AG09309 (cell line): ENCODE results near the gene PGAP2.
"Not testable (repeated sequence)": the region's sequence is repeated elsewhere in the genome, so short reads cannot be mapped to it uniquely, and the experiment has no call there.

Source experiments
- DNase-seq: peaks from one replicate; pipeline ENCODE4 v3.0.0-alpha.2; 2010; ENCODE audit warnings: low read depth
- H3K4me3 ChIP-seq: 2 replicates; pipeline ENCODE4 v1.5.1; 2011; ENCODE audit warnings: mild to moderate bottlenecking, low read depth, low read length, moderate library complexity; ENCODE audit not compliant: control insufficient read depth
- CTCF ChIP-seq: IDR thresholded peaks from 2 replicates; pipeline ENCODE4 v1.5.1; 2011; ENCODE audit warnings: mild to moderate bottlenecking, low read depth, low read length, inconsistent platforms; ENCODE audit not compliant: insufficient read depth, control insufficient read depth; ENCODE audit errors: missing control alignments

The PGAP2 gene

GRCh38 chr11:3782963-3783362 lies 25.4 kb upstream of the PGAP2 start:
- DNase-seq, result no peak
- H3K4me3 ChIP-seq, result no peak overlapping the region
- TF ChIP-seq CTCF, result no peak

- TF ChIP-seq CTCF, result no peak
- H3K4me3 ChIP-seq, result no peak overlapping the region
- DNase-seq, result no peak
Measured at GRCh38 chr11:3783611-3784010, 24.7 kb upstream of the PGAP2 start.

- DNase-seq, result no peak
- H3K4me3 ChIP-seq, result no peak overlapping the region
- TF ChIP-seq CTCF, result no peak
Measured at GRCh38 chr11:3786781-3787428, 21.5 kb upstream of the PGAP2 start.

GRCh38 chr11:3794387-3794786 lies 14.0 kb upstream of the PGAP2 start:
- not testable (repeated sequence) for H3K4me3 ChIP-seq, DNase-seq

- TF ChIP-seq CTCF, result no peak
- DNase-seq, result no peak
- peak overlapping the region; percentile 67; the same call in 1 of the 2 replicates for H3K4me3 ChIP-seq
Measured at GRCh38 chr11:3795131-3796001, 13.0 kb upstream of the PGAP2 start.

- no peak for DNase-seq
- peak overlapping the region; percentile 67 for H3K4me3 ChIP-seq
- no peak for TF ChIP-seq CTCF
Measured at GRCh38 chr11:3796002-3796311, 12.4 kb upstream of the PGAP2 start.

- peak overlapping the region; percentile 67 for H3K4me3 ChIP-seq
- no peak for TF ChIP-seq CTCF
- no peak for DNase-seq
Measured at GRCh38 chr11:3796346-3796745, 12.0 kb upstream of the PGAP2 start.
